Neural cell (in vitro differentiated cells): ENCODE measurements around the gene GPAM. TPM values are rescaled to one million over a fixed set of nuclear protein-coding genes. Genes with fewer than 3 reads are reported as not detected.

Experiments used
- H2AFZ ChIP-seq: fragments of 200-600, 300-800 bp; sonication (generic), shearing (Covaris generic); 2 replicates; pipeline ENCODE4 v1.6.0; 2014; ENCODE audit warnings: low read depth, mild to moderate bottlenecking, antibody characterized with exemption, low read length, moderate library complexity
- H3F3A ChIP-seq: fragments of 200-600 bp; shearing (Covaris generic); 2 replicates; pipeline ENCODE4 v1.6.1; 2016; ENCODE audit warnings: mild to moderate bottlenecking, moderate library complexity, mixed read lengths, antibody characterized with exemption, low read length; ENCODE audit not compliant: insufficient read depth, poor library complexity, severe bottlenecking
- H3K27ac ChIP-seq: fragments of 200-600, 300-800 bp; sonication (generic), shearing (Covaris generic); 2 replicates; pipeline ENCODE4 v1.5.1; 2014; ENCODE audit warnings: mild to moderate bottlenecking, low read length, moderate library complexity
- H3K27me3 ChIP-seq: fragments of 300-800, 200-600 bp; sonication (generic), shearing (Covaris generic); 2 replicates; pipeline ENCODE4 v1.6.0; 2014; ENCODE audit warnings: mild to moderate bottlenecking, low read depth, low read length, moderate library complexity; ENCODE audit not compliant: insufficient read depth
- H3K36me3 ChIP-seq: fragments of 300-800, 200-600 bp; sonication (generic), shearing (Covaris generic); 2 replicates; pipeline ENCODE4 v1.5.1; 2014; ENCODE audit warnings: mild to moderate bottlenecking, antibody characterized with exemption, low read length, moderate library complexity; ENCODE audit not compliant: insufficient read depth
- H3K4me2 ChIP-seq: fragments of 300-800, 200-600 bp; sonication (generic), shearing (Covaris generic); 2 replicates; pipeline ENCODE4 v1.6.0; 2014; ENCODE audit warnings: mild to moderate bottlenecking, low read length
- H3K4me3 ChIP-seq: fragments of 300-800, 200-600 bp; sonication (generic), shearing (Covaris generic); 2 replicates; pipeline ENCODE4 v1.5.1; 2014; ENCODE audit warnings: mild to moderate bottlenecking, low read length, moderate library complexity
- H3K79me2 ChIP-seq: fragments of 200-600 bp; shearing (Covaris generic); replicated peaks from 2 replicates; pipeline ENCODE4 v1.6.0; 2014; ENCODE audit warnings: mild to moderate bottlenecking, low read length, moderate library complexity; ENCODE audit not compliant: insufficient read depth
- H3K9ac ChIP-seq: fragments of 300-800, 200-600 bp; sonication (generic), shearing (Covaris generic); 2 replicates; pipeline ENCODE4 v1.6.1; 2016; ENCODE audit warnings: mild to moderate bottlenecking, low read length, mixed read lengths
- H3K9me2 ChIP-seq: fragments of 200-600 bp; shearing (Covaris generic); 2 replicates; pipeline ENCODE4 v1.6.1; 2016; ENCODE audit warnings: mild to moderate bottlenecking, low read length, mixed read lengths; ENCODE audit not compliant: insufficient read depth
- H3K9me3 ChIP-seq: fragments of 200-600, 300-800 bp; sonication (generic), shearing (Covaris generic); 2 replicates; pipeline ENCODE4 v1.6.1; 2016; ENCODE audit warnings: mild to moderate bottlenecking, mixed run types, low read length, moderate library complexity, mixed read lengths
- H4K20me1 ChIP-seq: fragments of 200-600 bp; shearing (Covaris generic); 2 replicates; pipeline ENCODE4 v1.6.1; 2016; ENCODE audit warnings: mild to moderate bottlenecking, mixed run types; ENCODE audit not compliant: insufficient read depth
- EP300 ChIP-seq: fragments of 450-650 bp; conservative IDR thresholded peaks from 2 replicates; pipeline ENCODE4 v1.6.1; 2014; ENCODE audit warnings: antibody characterized with exemption, mild to moderate bottlenecking, moderate library complexity; ENCODE audit not compliant: poor library complexity, severe bottlenecking
- EZH2 ChIP-seq: fragments of 200-600, 300-800 bp; shearing (Covaris generic), sonication (generic); IDR thresholded peaks from 2 replicates; pipeline ENCODE4 v1.6.1; 2014; ENCODE audit warnings: antibody characterized with exemption, low read length, borderline replicate concordance, mild to moderate bottlenecking; ENCODE audit not compliant: insufficient read depth, poor library complexity, severe bottlenecking
- MXI1 ChIP-seq: fragments of 450-650 bp; conservative IDR thresholded peaks from 2 replicates; pipeline ENCODE4 v1.6.1; 2014; ENCODE audit warnings: antibody characterized with exemption, mild to moderate bottlenecking; ENCODE audit not compliant: poor library complexity, severe bottlenecking
- POLR2AphosphoS5 ChIP-seq: IDR thresholded peaks from 2 replicates; pipeline ENCODE4 v1.6.1; 2012
- RAD21 ChIP-seq: fragments of 450-650 bp; conservative IDR thresholded peaks from 2 replicates; pipeline ENCODE4 v1.6.1; 2014; ENCODE audit warnings: antibody characterized with exemption, mild to moderate bottlenecking, moderate library complexity
- REST ChIP-seq: IDR thresholded peaks from 2 replicates; pipeline ENCODE4 v1.6.1; 2012; ENCODE audit warnings: borderline replicate concordance
- SMC3 ChIP-seq: fragments of 450-650 bp; conservative IDR thresholded peaks from 2 replicates; pipeline ENCODE4 v1.6.1; 2014; ENCODE audit warnings: antibody characterized with exemption, mild to moderate bottlenecking, moderate library complexity; ENCODE audit not compliant: poor library complexity
- TAF1 ChIP-seq: IDR thresholded peaks from 2 replicates; pipeline ENCODE4 v1.6.1; 2012; ENCODE audit warnings: low read depth
- polyA plus RNA-seq: library from polyadenylated mRNA; depleted of rRNA; stranded (reverse); fragments of >200 nt; gene quantifications from 2 replicates; pipeline ENCODE4 v1.2.3, GENCODE V29; 2014
- TF ChIP-seq, protein P1 (sequence below): fragments of 450-650 bp; IDR thresholded peaks from 2 replicates; pipeline ENCODE4 v1.5.1; 2014; ENCODE audit warnings: antibody characterized with exemption, mild to moderate bottlenecking, moderate library complexity; ENCODE audit not compliant: poor library complexity, severe bottlenecking

GPAM gene
- polyA plus RNA-seq, 1 donor from 2014 or later = 17.3 TPM

- H3K9me2 ChIP-seq = no peaks in the 10 kb centered on the region
- no peaks in the 10 kb centered on the region for H3K79me2 ChIP-seq
- H3F3A ChIP-seq = no peaks in the 10 kb centered on the region
- no peak overlapping the region for H3K4me3 ChIP-seq
- H3K9me3 ChIP-seq = no peaks in the 10 kb centered on the region
- no peak overlapping the region for H3K27ac ChIP-seq
- TF ChIP-seq SMC3 = no peak
- TF ChIP-seq EZH2 = no peak
- TF ChIP-seq RAD21 = no peak
- TF ChIP-seq, protein P1, sequence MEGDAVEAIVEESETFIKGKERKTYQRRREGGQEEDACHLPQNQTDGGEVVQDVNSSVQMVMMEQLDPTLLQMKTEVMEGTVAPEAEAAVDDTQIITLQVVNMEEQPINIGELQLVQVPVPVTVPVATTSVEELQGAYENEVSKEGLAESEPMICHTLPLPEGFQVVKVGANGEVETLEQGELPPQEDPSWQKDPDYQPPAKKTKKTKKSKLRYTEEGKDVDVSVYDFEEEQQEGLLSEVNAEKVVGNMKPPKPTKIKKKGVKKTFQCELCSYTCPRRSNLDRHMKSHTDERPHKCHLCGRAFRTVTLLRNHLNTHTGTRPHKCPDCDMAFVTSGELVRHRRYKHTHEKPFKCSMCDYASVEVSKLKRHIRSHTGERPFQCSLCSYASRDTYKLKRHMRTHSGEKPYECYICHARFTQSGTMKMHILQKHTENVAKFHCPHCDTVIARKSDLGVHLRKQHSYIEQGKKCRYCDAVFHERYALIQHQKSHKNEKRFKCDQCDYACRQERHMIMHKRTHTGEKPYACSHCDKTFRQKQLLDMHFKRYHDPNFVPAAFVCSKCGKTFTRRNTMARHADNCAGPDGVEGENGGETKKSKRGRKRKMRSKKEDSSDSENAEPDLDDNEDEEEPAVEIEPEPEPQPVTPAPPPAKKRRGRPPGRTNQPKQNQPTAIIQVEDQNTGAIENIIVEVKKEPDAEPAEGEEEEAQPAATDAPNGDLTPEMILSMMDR = no peak
- no peak for TF ChIP-seq REST
- TF ChIP-seq TAF1 = no peak
- no peak for TF ChIP-seq EP300
- TF ChIP-seq POLR2AphosphoS5 = no peak
- TF ChIP-seq MXI1 = no peak
- no peak overlapping the region for H2AFZ ChIP-seq
- H3K9ac ChIP-seq = no peak overlapping the region
- H3K36me3 ChIP-seq = no peaks in the 10 kb centered on the region
- H4K20me1 ChIP-seq = no peaks in the 10 kb centered on the region
- H3K4me2 ChIP-seq = no peak overlapping the region
- no peaks in the 10 kb centered on the region for H3K27me3 ChIP-seq
Observed at GRCh38 chr10:112213098-112213823, 29.7 kb upstream of the GPAM start.

GRCh38 chr10:112210666-112211065, 27.1 kb upstream of the GPAM start:
- no peak for TF ChIP-seq SMC3
- TF ChIP-seq POLR2AphosphoS5 = no peak
- no peak for TF ChIP-seq EZH2
- no peak for TF ChIP-seq EP300
- TF ChIP-seq TAF1 = no peak
- TF ChIP-seq, protein P1 = no peak
- TF ChIP-seq MXI1 = no peak
- no peak for TF ChIP-seq REST
- no peak for TF ChIP-seq RAD21
- Histone ChIP-seq H3K4me2 (no peak overlapping the region), H3K79me2 (no peaks in the 10 kb centered on the region), H3K27ac (no peak overlapping the region), H4K20me1 (no peaks in the 10 kb centered on the region), H3K9me3 (no peaks in the 10 kb centered on the region), H3K36me3 (no peaks in the 10 kb centered on the region), H3K9me2 (no peaks in the 10 kb centered on the region), H3F3A (no peaks in the 10 kb centered on the region), H2AFZ (no peak overlapping the region), H3K9ac (no peak overlapping the region), H3K4me3 (no peak overlapping the region), H3K27me3 (no peaks in the 10 kb centered on the region)
